ENCODE measurements around the gene LMOD1.
"Not testable (repeated sequence)": the region's sequence is repeated elsewhere in the genome, so short reads cannot be mapped to it uniquely, and the experiment has no call there.

Gene LMOD1

DNA sequence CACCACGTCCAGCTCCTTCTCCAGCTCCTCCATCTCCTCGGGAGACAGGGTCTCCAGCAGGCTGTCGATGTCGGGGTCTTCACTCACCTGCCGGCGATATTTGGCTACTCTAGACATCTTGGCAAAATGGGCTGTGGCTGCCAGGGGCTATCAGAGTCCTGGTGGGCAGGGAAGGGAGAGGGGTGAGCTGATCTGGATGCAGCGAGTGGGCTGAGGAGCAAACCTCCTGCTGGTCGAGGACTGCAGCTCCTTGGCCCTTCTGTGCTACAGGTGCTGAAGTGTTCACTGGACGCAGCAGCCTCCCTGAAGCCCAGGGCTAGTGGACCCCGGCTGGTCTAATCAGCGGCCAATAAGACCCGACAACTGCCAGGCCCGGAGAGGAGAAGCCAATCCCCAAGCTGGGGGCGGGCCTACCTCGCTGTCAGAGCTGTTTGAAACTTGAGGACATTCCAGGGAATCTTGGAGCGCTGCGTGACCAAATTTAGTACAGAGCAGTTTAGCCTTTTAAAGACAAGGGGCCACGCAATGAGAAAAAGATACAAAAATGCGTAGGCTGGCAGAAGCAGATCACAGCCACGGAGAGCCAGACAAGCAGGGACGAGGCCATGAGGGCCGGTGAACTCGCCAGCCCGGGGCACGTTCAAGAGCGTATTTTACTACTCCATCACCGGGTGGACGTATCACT, at the start of gene LMOD1:
TSS of gene LMOD1 (minus strand) at position 325 of the 685 bp plus-strand sequence. CDS start at position 117, 208 bp downstream.
- peak; percentile 29 for DNase-seq

DNA sequence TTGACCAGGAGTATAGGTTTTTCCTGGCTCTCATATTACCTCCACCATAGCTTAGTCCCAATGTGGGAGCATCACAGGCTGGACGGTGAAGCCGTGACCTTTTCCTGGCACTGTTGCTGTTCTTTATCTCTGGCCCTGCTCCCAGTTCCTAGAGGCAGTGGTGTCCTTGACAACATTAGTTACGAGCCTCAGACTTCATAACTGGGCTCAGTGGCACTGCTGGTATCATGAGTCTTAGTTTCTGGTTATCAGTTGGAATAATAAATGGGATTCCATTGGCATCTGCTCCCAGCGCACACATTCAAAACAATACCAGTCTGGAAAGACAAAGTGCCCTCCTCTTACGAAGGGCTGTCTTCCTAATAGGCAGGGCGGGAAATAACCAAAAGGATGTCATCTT, 44.1 kb upstream of the LMOD1 start:
- DNase-seq = no peak

DNA sequence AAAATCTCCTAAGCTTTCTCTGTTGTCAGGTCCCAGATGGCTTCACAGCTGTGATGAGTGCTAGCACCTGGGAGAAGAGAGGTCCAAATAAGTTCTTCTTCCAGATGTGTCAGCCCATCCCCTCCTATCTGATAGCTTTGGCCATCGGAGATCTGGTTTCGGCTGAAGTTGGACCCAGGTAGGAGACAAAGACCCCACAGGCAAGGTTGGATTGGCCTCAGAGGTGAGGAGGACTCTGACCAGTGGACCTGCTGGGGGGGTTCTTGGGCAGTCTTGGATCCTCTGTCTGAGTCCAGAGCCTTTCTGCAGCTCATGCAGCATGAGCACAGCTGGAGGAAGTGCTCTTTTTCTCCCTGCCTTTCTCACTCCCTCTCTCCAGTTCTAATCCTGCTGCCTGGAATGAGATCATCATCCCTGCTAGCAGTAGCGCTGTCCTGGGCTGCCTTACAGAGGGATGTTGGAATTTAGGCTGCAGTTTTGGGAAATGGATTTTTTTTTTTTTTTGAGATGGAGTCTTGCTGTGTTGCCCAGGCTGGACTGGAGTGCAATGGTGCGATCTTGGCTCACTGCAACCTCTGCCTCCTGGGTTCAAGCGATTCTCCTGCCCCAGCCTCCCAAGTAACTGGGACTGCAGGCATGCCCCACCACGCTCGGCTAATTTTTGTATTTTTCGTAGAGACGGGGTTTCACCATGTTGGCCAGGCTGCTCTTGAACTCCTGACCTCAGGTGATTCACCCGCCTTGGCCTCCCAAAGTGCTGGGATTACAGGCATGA, 43.2 kb upstream of the LMOD1 start:
- DNase-seq = no peak

DNA sequence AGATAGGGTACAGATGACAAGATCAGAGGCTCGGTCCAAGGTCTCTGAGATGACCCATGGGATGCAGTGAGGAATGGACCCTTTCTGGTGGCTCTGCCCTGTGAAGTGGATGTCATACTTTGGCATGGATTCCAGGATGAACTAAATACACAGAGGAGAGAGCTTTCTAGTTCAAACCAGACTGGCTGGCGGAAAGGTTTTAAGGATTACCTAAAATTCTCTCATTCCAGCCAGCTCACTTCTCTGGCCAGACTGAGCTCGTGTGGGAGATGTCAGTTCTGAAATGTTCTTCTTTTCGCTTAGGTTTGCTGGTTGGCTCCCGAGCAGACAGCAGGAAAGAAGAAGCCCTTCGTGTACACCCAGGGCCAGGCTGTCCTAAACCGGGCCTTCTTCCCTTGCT, 42.3 kb upstream of the LMOD1 start:
- no peak for DNase-seq

DNA sequence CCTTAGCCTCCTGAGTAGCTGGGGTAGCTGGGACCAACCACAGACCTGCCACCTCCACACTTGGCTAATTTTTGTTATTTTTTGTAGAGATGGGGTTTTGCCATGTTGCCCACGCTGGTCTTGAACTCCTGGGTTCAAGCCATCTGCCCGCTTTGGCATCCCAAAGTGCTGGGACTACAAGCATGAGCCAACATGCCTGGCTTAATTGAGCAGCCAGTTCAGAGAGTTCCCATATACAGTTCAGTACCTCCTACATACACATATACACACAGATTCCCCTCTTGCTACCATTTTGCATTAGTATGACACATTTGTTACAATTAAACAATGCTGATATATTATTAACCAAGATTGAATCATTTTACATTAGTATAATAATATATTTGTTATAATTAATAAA, 39.0 kb upstream of the LMOD1 start:
- no peak for DNase-seq

DNA sequence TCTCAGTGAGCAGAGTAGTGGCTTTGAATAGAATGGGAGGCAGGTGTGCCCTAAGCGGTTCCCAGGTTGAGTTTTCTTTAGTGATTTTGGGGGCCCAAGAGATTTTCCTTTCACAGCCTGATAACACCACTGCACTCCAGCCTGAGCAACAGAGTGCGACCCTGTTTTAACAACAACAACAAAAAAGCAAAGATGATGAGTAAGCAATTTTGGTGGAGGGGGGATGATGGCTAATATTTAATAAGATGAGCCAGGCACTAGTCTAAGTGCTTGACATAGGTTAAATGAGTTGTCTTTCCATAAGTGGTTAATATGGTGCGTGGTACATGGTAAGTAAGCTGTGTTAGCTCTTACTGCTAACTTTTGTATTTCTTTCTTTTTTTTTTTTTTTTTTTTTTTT, 38.1 kb upstream of the LMOD1 start:
- DNase-seq = no peak

DNA sequence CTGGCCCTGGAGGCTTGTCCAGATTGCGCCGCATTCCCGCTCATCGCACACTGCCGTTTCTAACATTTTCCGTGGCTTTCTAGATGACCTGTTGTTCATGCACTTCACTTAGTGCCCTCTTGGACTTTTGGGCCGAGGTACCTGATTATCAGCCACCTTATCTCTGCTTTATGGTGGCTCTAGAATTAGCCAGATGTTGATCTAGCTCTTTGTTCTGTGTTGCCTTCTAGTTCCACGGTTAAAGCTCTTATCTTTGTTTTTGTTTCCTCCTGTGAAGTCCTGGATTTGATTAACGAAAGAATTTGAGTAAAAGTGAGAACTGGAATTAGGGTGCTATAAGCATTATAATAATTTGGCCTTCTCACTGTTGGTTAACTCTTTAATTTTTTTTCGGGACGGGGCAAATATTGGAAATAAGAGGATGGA, 37.0 kb upstream of the LMOD1 start:
- no peak for DNase-seq

DNA sequence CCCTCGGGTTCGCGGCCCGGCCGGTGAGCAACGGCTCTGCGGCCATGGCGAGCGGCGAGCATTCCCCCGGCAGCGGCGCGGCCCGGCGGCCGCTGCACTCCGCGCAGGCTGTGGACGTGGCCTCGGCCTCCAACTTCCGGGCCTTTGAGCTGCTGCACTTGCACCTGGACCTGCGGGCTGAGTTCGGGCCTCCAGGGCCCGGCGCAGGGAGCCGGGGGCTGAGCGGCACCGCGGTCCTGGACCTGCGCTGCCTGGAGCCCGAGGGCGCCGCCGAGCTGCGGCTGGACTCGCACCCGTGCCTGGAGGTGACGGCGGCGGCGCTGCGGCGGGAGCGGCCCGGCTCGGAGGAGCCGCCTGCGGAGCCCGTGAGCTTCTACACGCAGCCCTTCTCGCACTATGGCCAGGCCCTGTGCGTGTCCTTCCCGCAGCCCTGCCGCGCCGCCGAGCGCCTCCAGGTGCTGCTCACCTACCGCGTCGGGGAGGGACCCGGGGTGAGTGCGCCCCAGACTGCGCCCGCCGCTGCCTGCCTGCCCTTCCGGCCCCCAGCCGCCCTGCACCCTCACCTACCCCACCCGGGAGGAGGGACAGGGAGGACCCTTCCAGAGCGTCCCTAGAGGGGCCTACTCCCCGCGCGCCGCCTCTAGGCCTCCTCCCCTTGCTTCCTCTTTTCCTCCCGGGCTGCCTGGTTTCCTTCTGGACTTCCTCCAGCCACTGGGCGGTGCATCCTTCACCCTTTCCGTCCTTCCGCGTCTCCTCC, 36.5 kb upstream of the LMOD1 start, which contains the start of gene RNPEP:
TSS of gene RNPEP (plus strand) at position 26 of the 757 bp plus-strand sequence. CDS start at position 45, 19 bp downstream.
- DNase-seq = peak; percentile 75

DNA sequence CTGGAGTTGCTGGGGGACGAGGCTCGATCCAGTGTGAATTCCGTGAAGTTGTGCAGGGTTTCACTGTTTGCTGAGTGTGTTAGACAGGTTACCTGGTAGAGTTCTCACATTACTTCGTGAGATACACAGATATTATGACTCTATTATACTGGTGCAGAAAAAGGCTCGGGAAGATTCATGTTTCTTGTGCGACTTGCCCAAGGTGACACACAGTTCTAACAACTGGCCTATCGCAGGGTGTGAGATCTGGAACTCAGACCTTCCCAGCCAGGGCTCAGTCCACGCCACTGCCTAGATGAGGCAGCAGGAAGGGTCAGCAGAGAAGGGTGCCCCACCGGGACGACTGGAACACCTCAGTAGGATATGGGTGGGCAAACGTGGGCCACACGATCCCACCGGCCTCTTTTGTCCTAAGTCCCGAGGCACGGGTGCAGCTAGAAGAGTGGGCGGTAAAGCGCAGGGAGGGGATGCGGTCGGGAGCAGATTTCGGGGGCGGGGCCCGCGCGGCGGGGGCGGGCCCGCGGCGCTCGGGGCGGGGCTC, 35.8 kb upstream of the LMOD1 start:
- no peak for DNase-seq

DNA sequence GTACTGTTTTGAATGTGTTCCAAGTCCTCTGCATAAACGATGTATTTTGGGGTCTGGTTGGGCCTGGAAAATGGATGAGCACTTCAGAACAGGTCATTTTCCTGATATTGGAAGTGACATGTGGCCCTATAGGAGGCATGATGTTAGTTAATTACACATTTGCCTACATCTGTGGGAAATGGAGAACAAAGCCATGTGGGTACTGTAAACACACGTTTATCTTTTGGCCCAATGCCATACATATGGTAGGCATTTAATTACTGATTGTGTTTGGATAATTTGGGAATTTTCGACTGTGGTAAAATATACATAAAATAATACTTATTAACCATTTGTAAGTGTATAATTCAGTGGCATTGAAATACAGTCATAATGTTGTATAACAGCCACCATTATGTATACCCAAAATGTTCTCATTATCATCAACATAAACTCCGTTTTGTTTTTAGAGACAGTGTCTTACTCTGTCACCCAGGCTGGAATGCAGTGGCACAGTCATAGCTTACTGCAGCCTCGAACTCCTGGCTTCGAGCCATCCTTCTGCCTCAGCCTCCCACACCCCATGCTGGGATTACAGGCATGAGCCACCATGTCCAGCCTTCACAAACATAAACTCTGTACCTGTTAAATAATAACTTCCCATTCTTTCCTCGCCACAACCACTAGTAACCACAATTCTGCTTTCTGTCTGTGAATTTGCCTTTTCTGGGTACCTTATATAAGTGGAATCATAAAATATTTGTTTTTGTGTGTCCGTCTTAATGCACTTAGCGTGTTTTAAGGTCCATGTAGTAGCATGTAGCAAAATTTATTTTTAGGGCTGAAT, 24.2 kb upstream of the LMOD1 start:
- no peak for DNase-seq

DNA sequence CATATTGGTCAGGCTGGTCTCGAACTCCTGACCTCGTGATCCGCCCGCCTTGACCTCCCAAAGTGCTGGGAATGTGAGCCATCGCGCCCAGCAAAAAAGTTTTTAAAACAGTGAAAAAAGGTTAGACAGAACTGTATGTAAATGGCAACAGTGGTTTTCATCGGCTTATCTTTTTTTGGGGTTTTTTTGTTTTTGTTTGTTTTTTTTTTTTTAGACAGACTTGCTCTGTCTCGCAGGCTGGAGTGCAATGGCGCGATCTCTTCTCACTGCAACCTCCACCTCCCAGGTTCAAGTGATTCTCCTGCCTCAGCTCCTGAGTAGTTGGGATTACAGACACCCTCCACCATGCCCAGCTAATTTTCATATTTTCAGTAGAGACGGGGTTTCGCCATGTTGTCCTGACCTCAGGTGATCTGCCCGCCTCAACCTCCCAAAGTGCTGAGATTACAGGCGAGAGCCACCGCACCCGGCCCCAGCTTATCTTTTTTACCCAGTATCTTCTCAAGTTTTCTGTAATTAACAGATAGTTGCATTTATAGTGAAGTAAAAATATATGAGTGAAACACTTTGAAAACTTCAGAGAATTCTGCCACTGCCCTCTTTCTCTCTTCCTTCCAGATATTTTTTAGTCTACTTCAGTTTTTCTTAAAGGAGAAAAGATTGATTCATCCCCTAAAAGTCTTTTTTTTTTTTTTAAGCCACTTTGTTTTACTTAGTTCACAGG, 22.0 kb upstream of the LMOD1 start:
- DNase-seq = no peak

DNA sequence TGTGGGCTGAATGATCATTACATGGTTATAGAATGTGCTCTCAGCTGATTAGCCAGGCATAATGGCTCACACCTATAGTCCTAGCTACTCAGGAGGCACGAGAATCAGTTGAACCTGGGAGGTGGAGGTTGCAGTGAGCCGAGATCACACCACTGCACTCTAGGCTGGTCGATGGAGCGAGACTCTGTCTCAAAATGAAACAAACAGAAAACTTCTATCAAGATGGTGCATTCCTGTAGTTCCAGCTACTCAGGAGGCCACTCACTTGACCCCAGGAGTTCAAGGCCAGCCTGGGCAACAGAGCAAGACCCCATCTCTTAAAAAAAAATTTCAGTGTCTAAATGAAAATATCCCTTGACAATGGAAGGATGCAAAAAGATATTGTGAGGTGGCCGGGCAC, 19.8 kb upstream of the LMOD1 start:
- DNase-seq = no peak

DNA sequence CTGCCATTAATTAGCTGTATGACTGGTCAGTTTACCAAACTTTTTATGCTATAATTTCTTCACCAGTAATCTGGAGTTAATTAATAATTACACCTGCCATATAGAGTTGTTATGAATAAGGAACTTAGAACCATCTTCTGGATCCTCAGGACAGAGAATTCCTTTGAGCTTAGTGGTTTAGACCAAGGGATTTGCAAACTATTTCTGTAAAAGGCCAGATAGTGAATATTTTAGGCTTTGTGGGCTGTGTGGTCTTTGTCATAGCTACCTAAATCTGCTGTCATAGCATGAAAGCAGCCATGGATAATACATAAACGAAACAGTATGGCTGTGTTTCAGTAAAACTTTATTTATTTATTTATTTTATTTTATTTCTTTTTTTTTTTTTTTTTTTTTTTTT, 17.9 kb upstream of the LMOD1 start:
- no peak for DNase-seq

DNA sequence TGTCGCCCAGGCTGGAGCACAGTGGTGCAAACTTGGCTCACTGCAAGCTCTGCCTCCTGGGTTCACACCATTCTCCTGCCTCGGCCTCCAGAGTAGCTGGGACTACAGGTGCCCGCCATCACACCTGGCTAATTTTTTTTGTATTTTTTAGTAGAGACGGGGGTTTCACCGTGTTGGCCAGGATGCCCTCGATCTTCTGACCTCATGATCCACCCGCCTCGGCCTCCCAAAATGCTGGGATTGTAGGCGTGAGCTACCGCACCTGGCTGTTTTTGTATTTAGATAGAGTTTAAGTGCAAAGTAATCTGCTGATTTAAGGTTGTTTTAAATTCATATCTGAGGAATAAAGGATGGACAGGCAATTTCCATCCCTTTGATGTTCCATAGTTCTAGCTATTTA, 16.0 kb upstream of the LMOD1 start:
- DNase-seq = not testable (repeated sequence)

DNA sequence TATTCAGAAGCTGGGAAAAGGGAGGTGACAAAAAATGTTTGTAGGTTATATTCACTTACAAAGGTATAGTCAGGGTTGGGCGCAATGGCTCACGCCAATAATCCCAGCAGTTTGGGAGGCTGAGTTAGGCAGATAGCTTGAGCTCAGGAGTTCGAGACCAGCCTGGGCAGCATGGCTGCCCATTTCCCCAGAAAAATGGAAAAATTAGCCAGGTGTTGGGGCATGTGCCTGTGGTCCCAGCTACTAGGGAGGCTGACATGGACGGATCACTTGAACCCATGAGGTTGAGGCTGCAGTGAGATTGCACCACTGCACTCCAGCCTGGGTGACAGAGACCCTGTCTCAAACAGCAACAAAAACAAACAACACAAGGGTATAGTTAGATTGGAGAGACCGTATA, 12.0 kb upstream of the LMOD1 start:
- no peak for DNase-seq

DNA sequence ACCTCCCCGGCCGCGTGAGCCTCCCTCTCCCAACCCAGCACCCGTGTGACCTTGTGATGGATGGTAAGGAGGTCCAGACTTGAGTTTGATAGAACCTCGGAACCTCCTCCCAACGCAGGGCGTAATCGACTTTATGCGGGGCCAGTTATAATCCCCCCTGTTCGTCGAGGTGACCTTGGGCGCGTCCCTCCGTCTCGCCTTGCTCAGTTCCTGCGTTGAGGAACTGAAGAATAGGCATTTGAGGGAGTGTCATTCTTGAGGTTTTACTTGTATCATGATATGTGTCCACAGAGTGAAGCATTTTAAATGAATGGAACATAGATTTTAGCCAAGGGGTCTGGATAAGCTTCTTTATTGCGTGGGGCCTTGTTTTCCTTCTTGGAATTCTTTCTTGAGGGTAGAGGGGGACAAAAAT, 9.4 kb upstream of the LMOD1 start:
- no peak for DNase-seq

DNA sequence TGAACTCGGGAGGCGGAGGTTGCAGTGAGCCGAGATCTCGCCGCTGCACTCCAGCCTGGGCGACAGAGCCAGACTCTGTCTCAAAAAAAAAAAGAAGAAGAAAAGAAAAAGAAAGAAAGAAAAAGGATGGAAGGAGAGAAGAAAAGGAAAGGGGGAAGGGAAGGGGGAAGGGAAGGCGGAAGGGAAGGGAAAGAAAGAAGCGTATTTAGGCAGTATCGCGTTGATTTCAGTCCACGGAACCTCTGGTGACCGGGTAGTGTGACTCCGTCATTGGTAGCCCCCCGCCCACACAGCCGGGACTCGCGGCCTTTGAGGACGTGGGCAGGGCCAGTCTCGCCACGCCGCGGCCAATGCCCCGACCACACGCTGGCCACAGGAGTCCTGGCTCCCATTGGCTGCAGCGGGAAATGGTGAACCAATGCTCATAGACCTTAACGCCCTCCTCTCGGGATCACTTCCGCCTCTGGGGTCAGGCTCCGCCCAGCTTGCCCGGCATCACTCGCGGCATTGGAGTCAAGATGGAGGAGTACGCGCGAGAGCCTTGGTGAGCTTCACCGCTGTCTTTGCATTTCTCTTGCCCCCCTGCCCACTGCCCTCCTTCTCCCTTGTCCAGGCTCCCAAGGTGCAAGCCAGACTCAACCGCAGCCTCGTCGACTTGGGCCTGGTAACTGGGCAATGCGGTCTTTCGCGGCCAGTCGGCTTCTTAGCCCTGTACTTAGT, 8.8 kb upstream of the LMOD1 start, which contains the start of gene TIMM17A:
TSS of gene TIMM17A (plus strand) at position 495 of the 720 bp plus-strand sequence. CDS start at position 519, 24 bp downstream.
- peak; percentile 91 for DNase-seq

DNA sequence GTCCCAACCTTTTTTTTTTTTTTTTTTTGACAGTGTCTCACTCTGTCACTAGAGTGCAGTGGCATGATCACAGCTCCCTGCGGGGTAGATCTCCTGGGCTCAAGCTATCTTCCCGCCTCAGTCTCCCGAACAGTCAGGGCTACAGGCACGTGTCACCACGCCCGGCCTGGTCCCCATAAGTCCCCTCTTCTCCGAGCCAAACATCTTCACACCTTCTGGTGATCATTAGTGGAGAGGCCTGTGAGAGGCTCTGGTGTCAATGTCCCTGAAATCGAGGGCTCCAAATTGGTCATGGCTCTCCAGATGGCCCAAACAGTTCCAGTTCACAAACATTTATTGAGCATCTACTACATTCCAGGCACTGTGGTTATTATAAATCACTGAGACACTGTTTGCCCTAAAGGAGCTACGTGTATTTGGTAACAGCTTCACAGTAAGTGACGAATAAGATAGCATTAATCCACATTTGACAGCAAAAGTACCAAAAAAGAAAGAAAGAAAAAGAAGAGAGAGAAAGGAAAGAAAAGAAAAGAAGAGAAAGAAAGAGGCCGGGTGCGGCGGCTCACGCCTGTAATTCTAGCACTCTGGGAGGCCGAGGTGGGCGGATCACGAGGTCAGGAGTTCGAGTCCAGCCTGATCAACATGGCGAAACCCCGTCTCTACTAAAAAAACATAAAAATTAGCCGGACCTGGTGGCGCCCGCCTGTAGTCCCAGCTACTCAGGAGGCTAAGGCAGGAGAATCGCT, 8.1 kb upstream of the LMOD1 start:
- no peak for DNase-seq

DNA sequence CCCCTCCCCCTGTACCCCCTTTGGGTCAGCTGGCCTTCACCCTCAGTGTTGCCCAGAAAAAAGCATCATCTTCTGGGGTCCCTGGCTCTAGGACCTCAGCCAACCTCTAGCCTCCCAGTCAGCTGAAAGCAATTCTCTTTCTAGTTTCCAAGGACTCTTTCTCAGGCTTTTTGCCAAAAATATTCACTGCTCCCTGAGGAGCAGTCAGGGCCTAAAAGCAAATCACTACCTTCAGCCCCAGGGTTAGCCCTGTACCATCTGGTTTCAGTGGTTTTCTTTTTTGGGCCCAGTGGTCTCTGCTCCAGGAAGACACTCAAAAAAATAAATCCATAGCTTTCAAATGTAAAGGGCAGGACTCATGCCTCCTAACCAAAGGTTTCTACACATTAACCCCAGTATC, 3.1 kb upstream of the LMOD1 start:
- DNase-seq = no peak

DNA sequence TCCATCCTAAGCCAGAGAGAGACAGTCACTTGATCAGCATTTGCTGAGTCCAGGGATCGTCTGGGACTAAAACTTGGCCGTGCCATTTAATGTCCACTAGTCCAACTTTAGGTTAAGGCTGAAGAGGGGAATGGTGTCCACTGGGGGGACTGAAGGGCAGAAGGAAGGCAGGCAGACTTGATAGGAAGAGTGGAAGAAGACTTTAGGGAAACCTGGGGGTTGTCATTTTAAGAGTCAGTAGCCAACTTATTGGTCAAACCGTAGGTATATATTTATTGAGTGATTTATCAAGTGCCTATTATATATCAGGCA, 1.3 kb upstream of the LMOD1 start:
- DNase-seq = no peak

Measured in NCI-H510A (cell line).